Measurements from ENCODE around the gene CACYBP.

The CACYBP gene

GRCh38 chr1:174974711-174975119 lies 25.0 kb upstream of the CACYBP start:
- no peak for DNase-seq

DNA sequence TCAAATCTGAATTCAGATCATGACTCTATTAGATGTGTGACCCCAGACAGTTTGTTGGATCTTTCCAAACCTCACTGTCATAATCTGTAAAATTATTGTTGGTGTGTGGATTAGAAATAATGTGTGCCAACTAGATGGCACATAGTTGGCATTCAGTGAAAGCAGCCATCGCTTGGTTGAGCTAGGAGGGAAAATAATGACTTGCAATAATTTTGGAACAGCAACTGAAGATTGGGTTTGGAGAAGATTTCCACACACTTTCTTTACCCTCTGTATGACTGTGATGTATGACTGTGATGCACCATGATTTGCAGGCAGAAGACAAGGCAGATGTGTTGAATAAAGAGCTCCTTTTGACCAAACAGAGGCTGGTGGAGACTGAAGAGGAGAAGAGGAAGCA lies 24.0 kb upstream of the CACYBP start:
- no peak for DNase-seq

DNA sequence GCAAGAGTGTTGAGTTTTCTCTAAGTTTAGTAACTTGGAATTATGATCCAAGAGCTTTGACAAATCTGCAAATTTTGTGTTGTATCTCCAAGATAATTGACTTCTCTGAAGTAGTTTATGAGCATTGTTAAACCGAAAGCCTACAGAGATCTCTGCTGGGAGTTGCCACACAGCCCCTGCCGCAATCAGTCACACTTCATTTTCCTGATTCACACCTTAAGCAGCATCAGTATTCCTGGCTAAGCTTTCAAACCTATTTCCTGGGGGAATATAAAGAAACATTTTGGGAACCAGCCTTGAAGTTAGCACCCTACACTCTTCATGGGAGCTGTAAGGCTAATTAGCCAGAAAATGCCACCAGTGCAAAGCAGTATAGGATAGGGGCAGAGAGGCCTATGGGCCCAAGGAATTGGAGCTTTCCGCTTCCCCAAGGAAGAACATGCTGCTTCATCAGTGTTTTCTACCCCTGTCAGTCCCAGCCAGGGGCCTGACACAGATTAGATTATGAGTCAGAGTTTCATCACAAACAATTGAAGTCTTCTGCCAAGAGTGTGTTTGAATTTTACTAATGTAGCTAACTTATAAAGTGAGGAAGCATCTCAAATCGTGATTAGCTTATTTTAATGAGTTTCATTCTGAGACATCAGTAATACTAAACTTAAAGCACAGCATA lies 23.2 kb upstream of the CACYBP start:
- no peak for DNase-seq

DNA sequence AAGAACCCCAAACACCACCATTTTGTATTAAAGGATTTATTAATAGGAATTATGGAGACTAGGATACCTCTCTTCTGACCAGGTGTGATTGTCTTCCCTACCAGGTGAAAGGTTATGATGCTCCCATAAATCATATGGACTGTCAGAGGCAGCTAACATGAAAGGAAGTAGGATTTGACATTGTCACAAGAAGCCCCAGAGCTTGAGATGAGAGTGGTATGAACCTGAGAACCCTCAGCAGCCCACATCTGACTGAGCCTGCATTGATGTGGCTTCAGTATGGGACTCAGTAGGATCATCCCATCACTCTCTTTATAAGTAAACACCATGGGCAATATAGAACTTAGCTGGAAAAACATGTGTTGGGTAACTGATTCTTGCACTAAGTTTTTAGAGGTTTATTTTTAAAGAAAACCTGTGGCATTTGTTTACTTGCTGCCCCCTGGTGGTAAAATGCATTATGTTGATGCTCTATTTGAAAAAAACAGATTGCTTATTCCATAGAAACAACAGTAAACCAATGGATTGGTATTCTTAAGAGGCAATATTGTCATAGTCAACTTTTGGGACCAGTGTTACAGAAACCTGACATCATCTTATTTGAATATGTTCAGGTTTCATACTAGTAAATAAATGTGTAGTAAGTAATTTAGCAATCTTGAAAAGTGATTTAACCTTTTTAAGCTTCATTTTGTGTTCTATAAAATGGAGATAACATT lies 16.6 kb upstream of the CACYBP start:
- DNase-seq, result no peak

- no peak for DNase-seq
Observed at GRCh38 chr1:174984952-174985351, 14.8 kb upstream of the CACYBP start.

- no peak for DNase-seq
Observed at GRCh38 chr1:174988539-174988938, 11.2 kb upstream of the CACYBP start.

DNA sequence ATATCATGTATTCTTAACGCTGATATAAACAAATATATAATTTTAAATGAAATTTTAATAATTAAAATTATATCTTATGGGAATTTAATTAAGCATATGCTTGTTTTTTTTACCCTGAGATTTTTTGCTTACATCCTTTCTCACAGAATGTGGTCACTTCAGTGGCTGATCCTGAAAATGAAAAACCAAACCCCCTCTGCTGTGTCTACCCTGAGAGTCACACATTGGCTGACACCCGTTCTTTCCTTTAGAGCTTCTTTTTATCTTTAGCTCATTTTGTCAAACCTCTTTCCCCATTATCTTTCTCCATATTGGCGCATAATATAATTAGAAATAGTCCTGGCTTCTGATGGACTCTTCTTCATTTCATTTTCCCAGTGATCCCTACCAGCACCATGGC lies 10.8 kb upstream of the CACYBP start:
- no peak for DNase-seq

GRCh38 chr1:174989536-174990220 lies 10.1 kb upstream of the CACYBP start:
- no peak for DNase-seq

- peak; percentile 54 for DNase-seq
Observed at GRCh38 chr1:174990382-174990999, 9.3 kb upstream of the CACYBP start.

DNA sequence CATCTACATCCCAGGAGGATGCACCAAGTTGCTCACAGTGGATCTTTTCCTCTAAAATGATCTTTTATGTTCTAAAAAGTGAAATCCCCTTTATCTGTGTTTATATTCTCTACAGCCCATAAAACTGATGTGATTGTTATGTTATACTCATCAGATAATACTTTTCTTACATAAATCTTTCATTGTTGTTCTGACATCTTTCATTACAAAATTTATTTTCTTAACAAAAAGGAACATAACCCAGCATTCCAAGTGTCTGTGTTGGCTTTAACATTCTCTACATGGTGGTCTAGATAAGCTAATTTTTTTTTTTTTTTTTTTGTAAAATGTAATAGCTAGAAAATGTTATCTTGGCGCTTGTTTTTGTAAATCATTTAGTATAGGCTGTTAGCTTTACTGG lies 8.3 kb upstream of the CACYBP start:
- no peak for DNase-seq

DNA sequence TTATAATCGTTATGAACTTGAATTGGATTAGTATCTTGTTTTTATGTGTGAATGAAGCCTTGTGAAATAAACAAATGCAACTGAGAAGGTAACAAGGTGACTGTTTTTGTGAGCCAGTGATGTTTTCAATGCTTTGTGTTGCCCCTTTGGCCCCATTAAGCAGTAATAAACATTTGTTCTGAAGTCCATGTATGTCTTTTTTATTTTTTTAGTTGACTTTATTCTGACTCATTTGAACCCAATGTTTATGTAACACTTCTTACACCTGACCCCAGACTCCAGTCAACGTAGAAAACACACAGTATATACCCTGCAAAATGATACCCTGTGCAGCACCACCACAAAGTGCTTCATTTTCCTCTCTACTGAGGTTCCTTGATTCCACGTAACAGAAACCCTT lies 4.6 kb upstream of the CACYBP start:
- no peak for DNase-seq

DNA sequence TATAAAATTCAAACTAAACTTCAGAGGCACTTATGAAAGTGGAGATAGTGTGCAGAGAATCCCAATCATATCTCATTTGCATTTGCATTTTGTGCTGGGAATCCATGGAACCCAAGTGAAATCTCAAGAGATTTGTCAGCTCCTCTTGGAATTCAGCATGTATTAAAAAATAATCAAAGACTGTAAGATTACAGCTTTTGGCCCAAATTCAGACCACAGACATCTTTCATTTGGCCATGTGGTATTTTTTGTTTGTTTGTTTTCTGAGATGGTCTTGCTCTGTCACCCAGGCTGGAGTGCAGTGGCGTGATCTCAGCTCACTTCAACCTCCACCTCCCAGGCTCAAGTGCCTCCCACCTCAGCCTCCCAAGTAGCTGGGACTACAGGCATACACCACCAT lies 3.8 kb upstream of the CACYBP start:
- no peak for DNase-seq

DNA sequence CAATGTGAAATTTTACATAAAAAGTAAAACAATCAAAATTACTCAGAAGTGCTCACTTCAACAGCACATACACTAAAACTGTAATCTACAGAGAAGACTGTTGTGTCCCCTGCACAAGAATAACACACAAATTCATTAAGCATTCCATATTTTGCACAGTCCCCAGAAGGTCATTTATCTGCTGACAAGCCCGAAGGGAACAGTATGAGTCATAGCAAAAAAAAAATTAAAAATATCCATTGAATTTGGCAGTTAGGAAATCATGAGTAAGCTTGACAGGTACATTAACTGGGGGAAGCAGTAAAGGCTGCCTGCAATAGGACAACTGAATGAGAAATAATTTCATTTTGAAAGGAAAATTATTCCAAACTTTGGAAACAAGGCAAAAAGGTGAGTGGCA lies 3.3 kb upstream of the CACYBP start:
- DNase-seq, result no peak

GRCh38 chr1:174997041-174997440 lies 2.7 kb upstream of the CACYBP start:
- no peak for DNase-seq

- peak; percentile 78 for DNase-seq
Observed at GRCh38 chr1:174998569-174999215, 1.1 kb upstream of the CACYBP start.

- DNase-seq, result peak; percentile 99
Observed at GRCh38 chr1:174999216-174999935, 371 bp upstream of the CACYBP start.

GRCh38 chr1:175000697-175001187 lies 995 bp downstream of the CACYBP start:
- no peak for DNase-seq

DNA sequence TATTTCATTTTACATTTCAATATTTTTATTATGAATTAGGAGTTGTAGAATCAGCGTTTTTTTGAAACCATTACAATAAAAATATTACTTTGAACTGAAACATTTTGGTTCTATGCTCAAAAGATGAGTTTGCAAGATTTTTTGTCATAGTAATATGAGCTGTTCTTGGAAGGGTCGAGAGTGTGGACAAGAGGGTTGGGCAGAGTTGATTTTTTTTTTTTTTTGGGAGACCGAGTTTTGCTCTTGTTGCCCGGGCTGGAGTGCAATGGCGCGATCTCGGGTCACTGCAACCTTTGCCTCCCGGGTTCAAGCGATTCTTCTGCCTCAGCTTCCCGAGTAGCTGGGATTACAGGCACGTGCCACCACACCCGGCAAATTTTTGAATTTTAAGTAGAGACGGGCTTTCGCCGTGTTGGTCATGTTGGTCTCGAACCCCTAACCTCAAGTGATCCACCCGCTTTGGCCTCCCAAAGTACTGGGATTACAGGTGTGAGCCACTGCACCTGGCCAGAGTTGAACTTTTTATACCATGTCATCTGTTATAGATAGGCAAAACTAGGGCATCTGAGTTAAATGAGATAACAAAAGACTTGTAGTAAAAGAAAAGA lies 3.3 kb downstream of the CACYBP start:
- DNase-seq, result no peak

DNA sequence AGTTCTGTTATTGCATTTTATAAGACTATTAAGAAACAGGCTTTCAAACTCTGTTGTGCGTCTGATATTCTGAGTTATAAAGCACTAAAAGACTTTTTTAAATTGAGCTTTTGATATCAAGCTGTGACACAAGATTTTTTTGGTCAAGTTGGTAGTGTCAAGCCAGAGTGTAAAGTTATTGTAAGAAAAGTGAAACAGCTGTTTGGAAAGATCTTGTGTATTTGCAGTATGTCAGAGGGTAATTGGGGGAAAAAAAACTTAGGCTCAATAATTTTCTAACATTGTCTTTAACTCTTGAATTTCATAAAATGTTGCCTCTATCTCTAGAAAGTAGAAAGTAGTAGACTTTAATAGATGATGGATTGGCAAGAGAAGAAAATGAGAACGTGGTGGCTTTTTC lies 3.8 kb downstream of the CACYBP start:
- DNase-seq, result no peak

DNA sequence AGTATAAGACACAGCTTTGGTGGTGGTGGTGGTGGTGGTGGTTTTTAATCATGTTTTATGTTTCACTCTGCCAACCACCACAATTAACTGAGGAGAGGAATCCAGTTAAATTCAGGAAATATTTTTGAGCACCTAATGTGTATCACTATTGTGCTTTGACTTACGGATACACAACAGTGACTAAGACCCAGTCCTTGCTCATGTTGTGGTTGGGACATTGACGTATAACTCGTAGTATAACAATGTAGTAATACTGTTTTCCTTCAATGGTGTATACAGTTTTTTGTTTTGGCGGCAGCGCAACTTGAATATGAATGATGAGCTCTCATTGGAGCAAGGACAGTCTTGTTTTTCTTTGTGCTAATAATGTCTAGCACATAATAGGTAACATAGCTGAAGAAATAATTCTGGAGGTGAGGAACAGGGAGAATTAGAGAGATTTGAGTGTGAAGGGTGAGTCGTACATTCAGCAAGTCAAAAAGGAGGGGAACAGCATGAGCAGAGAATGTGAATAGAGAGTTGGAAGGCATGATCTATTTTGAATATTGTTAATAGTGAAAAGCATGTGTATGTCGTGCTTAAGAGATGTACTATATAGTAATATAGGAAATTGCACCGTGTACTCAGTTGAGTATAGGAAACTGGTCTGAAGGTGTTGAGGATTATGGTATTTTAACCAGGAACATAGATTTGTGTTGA lies 5.5 kb downstream of the CACYBP start:
- no peak for DNase-seq

DNA sequence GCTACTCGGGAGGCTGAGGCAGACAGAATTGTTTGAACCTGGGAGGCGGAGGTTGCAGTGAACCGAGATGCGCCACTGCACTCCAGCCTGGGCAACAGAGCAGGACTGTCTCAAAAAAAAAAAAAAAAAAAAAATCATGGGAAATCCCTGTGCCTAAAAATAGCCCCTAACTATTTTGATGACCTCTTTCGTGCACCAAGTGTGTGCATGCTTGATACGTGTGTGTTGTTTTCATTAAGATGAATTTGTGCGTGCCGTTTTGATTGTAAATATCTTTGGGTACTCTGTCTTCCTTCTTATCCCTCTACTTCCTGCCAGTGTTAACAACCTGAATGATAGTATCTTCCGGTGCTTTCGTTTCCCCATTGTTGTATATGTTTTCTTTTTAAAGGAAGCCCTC lies 9.8 kb downstream of the CACYBP start:
- no peak for DNase-seq
